Esophagus muscularis mucosa (tissue), 3 donors: ENCODE results near the gene AHCYL2.
"Not testable (repeated sequence)": the region's sequence is repeated elsewhere in the genome, so short reads cannot be mapped to it uniquely, and the experiment has no call there.

Experiments used
- CTCF ChIP-seq, 3 experiments: fragments of 200-600 bp in 2 of 3; fragments of 450-650 bp in 1 of 3; sonication (generic) in 2 of 3; IDR thresholded peaks; one replicate each; pipeline ENCODE4 v1.5.1; 2017 to 2019; ENCODE audit warnings: antibody characterized with exemption in 3 of 3, mild to moderate bottlenecking in 2 of 3, moderate library complexity in 1 of 3
- POLR2A ChIP-seq: fragments of 450-650 bp; IDR thresholded peaks from one replicate; pipeline ENCODE4 v1.6.1; 2017; ENCODE audit warnings: antibody characterized with exemption, moderate library complexity, mild to moderate bottlenecking, low read depth
- POLR2AphosphoS5 ChIP-seq, 2 donors: sonication (generic); formaldehyde crosslinking; IDR thresholded peaks; one replicate each; pipeline ENCODE4 v1.6.1; 2017; ENCODE audit warnings: antibody characterized with exemption in 2 of 2

- not testable (repeated sequence) for TF ChIP-seq CTCF (IDR thresholded peaks at IDR 0.05); POLR2A; POLR2AphosphoS5 (IDR thresholded peaks at IDR 0.05)
These were observed 144.6 kb downstream of the AHCYL2 start for GRCh38 chr7:129369447-129369846.
